SK-N-MC (cell line): ENCODE results near the gene UBQLN4.

Experiments used
- EZH2 ChIP-seq: fragments of 200-600 bp; sonication (generic); IDR thresholded peaks from one replicate; pipeline ENCODE4 v1.6.1; 2017; ENCODE audit warnings: antibody characterized with exemption
- POLR2AphosphoS5 ChIP-seq: IDR thresholded peaks from 2 replicates; pipeline ENCODE4 v1.6.1; 2012; ENCODE audit warnings: mild to moderate bottlenecking, low read depth, low read length, borderline replicate concordance

DNA sequence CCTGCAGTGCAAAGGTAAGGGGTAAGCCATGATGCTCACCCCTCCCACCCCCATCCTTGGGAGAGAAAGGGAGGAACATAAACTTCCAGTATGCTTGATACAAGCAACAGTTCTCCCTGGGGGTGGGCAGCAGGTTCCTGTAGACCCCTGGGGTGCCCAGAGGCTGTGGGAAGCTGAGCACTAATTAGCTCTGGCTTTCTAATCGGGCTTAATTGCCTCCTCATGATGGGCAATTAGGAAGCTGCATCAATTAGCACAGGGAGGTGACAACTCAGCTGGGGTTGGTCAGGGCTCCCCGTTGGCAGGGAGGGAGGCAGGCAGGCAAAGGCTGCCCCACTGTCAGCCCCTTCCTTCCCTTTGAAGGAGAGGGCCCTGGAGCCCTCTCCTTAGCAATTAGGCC, 45.2 kb upstream of the UBQLN4 start:
- TF ChIP-seq EZH2 (no peak), POLR2AphosphoS5 (no peak)
